IPS-18c (cell line): ENCODE results near the gene PIGZ.
"Not testable (repeated sequence)": the region's sequence is repeated elsewhere in the genome, so short reads cannot be mapped to it uniquely, and the experiment has no call there.

Experiments
- H3K4me3 ChIP-seq: 2 replicates; pipeline ENCODE4 v1.7.0; 2013; ENCODE audit warnings: low read depth, mild to moderate bottlenecking, low read length, moderate library complexity; ENCODE audit not compliant: insufficient read depth
- H3K9me3 ChIP-seq: one replicate; pipeline ENCODE4 v1.6.1; 2013; ENCODE audit warnings: mild to moderate bottlenecking, low read length, moderate library complexity; ENCODE audit not compliant: control insufficient read depth, insufficient read depth

Gene PIGZ

GRCh38 chr3:196944037-196944790 is 24.4 kb downstream of the PIGZ start:
- H3K4me3 ChIP-seq: peak overlapping the region; percentile 34; the same call in 1 of the 2 replicates

GRCh38 chr3:196942915-196943277 is 25.7 kb downstream of the PIGZ start:
- Histone ChIP-seq H3K9me3 (no peaks in the 10 kb centered on the region), H3K4me3 (peak overlapping the region; percentile 81)

More at GRCh38 chr3:196944037-196944790, 24.4 kb downstream of the PIGZ start:
- not testable (repeated sequence) for H3K9me3 ChIP-seq

GRCh38 chr3:196942226-196942914 is 26.3 kb downstream of the PIGZ start, which contains the start of gene NCBP2:
Gene NCBP2 (minus strand): TSS chr3:196942528. CDS start chr3:196942503, 25 bp downstream.
- H3K4me3 ChIP-seq: peak within 1 kb of the TSS; percentile 81
- no peaks in the 10 kb centered on the region for H3K9me3 ChIP-seq

GRCh38 chr3:196941729-196942225 is 26.9 kb downstream of the PIGZ start:
- H3K4me3 ChIP-seq: peak overlapping the region; percentile 81
- H3K9me3 ChIP-seq: no peaks in the 10 kb centered on the region

- H3K4me3 ChIP-seq: no peak overlapping the region
- no peaks in the 10 kb centered on the region for H3K9me3 ChIP-seq
These were observed 30.1 kb downstream of the PIGZ start for GRCh38 chr3:196938576-196938975.

- Histone ChIP-seq H3K9me3 (no peaks in the 10 kb centered on the region), H3K4me3 (no peak overlapping the region)
These were observed 30.5 kb downstream of the PIGZ start for GRCh38 chr3:196938124-196938523.

- no peaks in the 10 kb centered on the region for H3K9me3 ChIP-seq
- H3K4me3 ChIP-seq: no peak overlapping the region
These were observed 32.3 kb downstream of the PIGZ start for GRCh38 chr3:196936288-196936687.

- H3K9me3 ChIP-seq: no peaks in the 10 kb centered on the region
- no peak overlapping the region for H3K4me3 ChIP-seq
These were observed 36.0 kb downstream of the PIGZ start for GRCh38 chr3:196932600-196932999.

GRCh38 chr3:196931828-196932587 is 36.6 kb downstream of the PIGZ start:
- Histone ChIP-seq H3K9me3 (no peaks in the 10 kb centered on the region), H3K4me3 (no peak overlapping the region)

- no peaks in the 10 kb centered on the region for H3K9me3 ChIP-seq
- no peak overlapping the region for H3K4me3 ChIP-seq
These were observed 37.5 kb downstream of the PIGZ start for GRCh38 chr3:196931157-196931556.

GRCh38 chr3:196927571-196928453 is 40.8 kb downstream of the PIGZ start:
- Histone ChIP-seq H3K9me3 (no peaks in the 10 kb centered on the region), H3K4me3 (no peak overlapping the region)

GRCh38 chr3:196920733-196921132 is 47.9 kb downstream of the PIGZ start:
- Histone ChIP-seq H3K9me3 (no peaks in the 10 kb centered on the region), H3K4me3 (no peak overlapping the region)

- no peaks in the 10 kb centered on the region for H3K9me3 ChIP-seq
- H3K4me3 ChIP-seq: no peak overlapping the region
These were observed 49.7 kb downstream of the PIGZ start for GRCh38 chr3:196918968-196919367.

- Histone ChIP-seq H3K4me3 (no peak overlapping the region), H3K9me3 (no peaks in the 10 kb centered on the region)
These were observed 51.6 kb downstream of the PIGZ start for GRCh38 chr3:196916995-196917394.

GRCh38 chr3:196916221-196916620 is 52.4 kb downstream of the PIGZ start:
- H3K4me3 ChIP-seq: no peak overlapping the region
- no peaks in the 10 kb centered on the region for H3K9me3 ChIP-seq

- no peak overlapping the region for H3K4me3 ChIP-seq
- H3K9me3 ChIP-seq: no peaks in the 10 kb centered on the region
These were observed 53.3 kb downstream of the PIGZ start for GRCh38 chr3:196915375-196915774.

GRCh38 chr3:196914866-196915265 is 53.8 kb downstream of the PIGZ start:
- no peaks in the 10 kb centered on the region for H3K9me3 ChIP-seq
- H3K4me3 ChIP-seq: no peak overlapping the region
